Panc1 (cell line): ENCODE data around the gene TTC17. TPM values are rescaled to one million over a fixed set of nuclear protein-coding genes. Genes with fewer than 3 reads are reported as not detected.

ENCODE experiments used
- ATAC-seq: fragments of 200-7000 bp; cut with Tn5 transposase; 2 replicates; pipeline ENCODE4 v1.9.1; 2020; ENCODE audit warnings: mild to moderate bottlenecking, moderate library complexity
- BruUV-seq: library from RNA; stranded (reverse); fragments of 400-500 nt; replicated peaks from 2 replicates; lab custom pipeline; 2021; lab: Mats Ljungman, UMichigan
- CTCF ChIA-PET: fragments of 300-600 bp; sonication (Branson Sonifier 250); formaldehyde crosslinking; loops from one replicate; lab custom pipeline; 2022; ENCODE audit warnings: antibody characterized with exemption; lab: Charles Lee
- POLR2A ChIA-PET: fragments of 300-600 bp; sonication (Branson Sonifier 250); formaldehyde crosslinking; loops from one replicate; lab custom pipeline; 2022; ENCODE audit warnings: antibody characterized with exemption; lab: Charles Lee
- DNase-seq: peaks from one replicate; pipeline ENCODE4 v3.0.0-alpha.2; 2010; ENCODE audit warnings: low read depth, low spot score
- H3K27ac ChIP-seq: 2 replicates; pipeline ENCODE4 v1.5.1; 2011; ENCODE audit warnings: mild to moderate bottlenecking, low read length, inconsistent platforms
- H3K27me3 ChIP-seq: fragments of 200-500 bp; sonication (Bioruptor generic); 2 replicates; pipeline ENCODE4 v1.6.0; 2014; ENCODE audit warnings: low read length, inconsistent platforms; ENCODE audit not compliant: control insufficient read depth, insufficient read depth
- H3K36me3 ChIP-seq: fragments of 200-500 bp; sonication (Bioruptor generic); 2 replicates; pipeline ENCODE4 v1.5.1; 2014; ENCODE audit warnings: inconsistent platforms, mild to moderate bottlenecking, low read length, moderate library complexity; ENCODE audit not compliant: control insufficient read depth, insufficient read depth
- H3K4me1 ChIP-seq: 2 replicates; pipeline ENCODE4 v1.5.1; 2011; ENCODE audit warnings: inconsistent platforms, mild to moderate bottlenecking, low read length, moderate library complexity; ENCODE audit not compliant: control insufficient read depth, insufficient read depth
- H3K4me3 ChIP-seq, 2 experiments: 2 replicates each; pipeline ENCODE4 v1.5.1; 2011 to 2012; ENCODE audit warnings: low read depth in 2 of 2, low read length in 2 of 2, mild to moderate bottlenecking in 2 of 2, inconsistent platforms in 1 of 2, moderate library complexity in 1 of 2
- H3K9me3 ChIP-seq: fragments of 200-500 bp; sonication (Bioruptor generic); 2 replicates; pipeline ENCODE4 v1.5.1; 2014; ENCODE audit warnings: low read depth, mild to moderate bottlenecking, inconsistent platforms, low read length, moderate library complexity; ENCODE audit not compliant: control insufficient read depth, insufficient read depth
- POLR2AphosphoS5 ChIP-seq: IDR thresholded peaks from 2 replicates; pipeline ENCODE4 v1.6.1; 2012; ENCODE audit warnings: mild to moderate bottlenecking, low read depth, low read length, moderate library complexity
- SIN3A ChIP-seq: IDR thresholded peaks from 2 replicates; pipeline ENCODE4 v1.6.1; 2012; ENCODE audit warnings: low read depth, mild to moderate bottlenecking, low read length, moderate library complexity, borderline replicate concordance; ENCODE audit not compliant: insufficient read depth
- TCF7L2 ChIP-seq: IDR thresholded peaks from 2 replicates; pipeline ENCODE4 v1.6.1; 2011; ENCODE audit warnings: mild to moderate bottlenecking, low read depth, low read length, inconsistent platforms
- in situ Hi-C: cut with HindIII; loops from 2 replicates; pipeline ENCODE4 v1.10.0; 2016; ENCODE audit warnings: low sequenced_read_pairs, low pct_unique_long_range_greater_than_20kb
- intact Hi-C: fragments of 100-400 bp; cut with micrococcal nuclease; formaldehyde crosslinking; loops from one replicate; pipeline ENCODE4 v1.10.0; 2022; ENCODE audit not compliant: unreplicated experiment
- total RNA-seq: library from RNA; stranded (reverse); gene quantifications from one replicate; pipeline ENCODE4 v1.2.1, GENCODE V29; 2021; ENCODE audit not compliant: unreplicated experiment
- TF ChIP-seq, protein P1 (sequence below), 2 experiments: IDR thresholded peaks; 2 replicates each; pipeline ENCODE4 v1.6.1; 2011 to 2012; ENCODE audit warnings: low read depth in 2 of 2, control low read depth in 1 of 2, low read length in 1 of 2, mild to moderate bottlenecking in 1 of 2, moderate library complexity in 1 of 2; ENCODE audit not compliant: insufficient read depth in 1 of 2
- TF ChIP-seq, protein P2 (sequence below): fragments of 450-650 bp; IDR thresholded peaks from 2 replicates; pipeline ENCODE4 v1.5.1; 2017; ENCODE audit warnings: mild to moderate bottlenecking

The TTC17 gene
- total RNA-seq, 1 experiment from 2014 or later: 54.2 TPM

DNA sequence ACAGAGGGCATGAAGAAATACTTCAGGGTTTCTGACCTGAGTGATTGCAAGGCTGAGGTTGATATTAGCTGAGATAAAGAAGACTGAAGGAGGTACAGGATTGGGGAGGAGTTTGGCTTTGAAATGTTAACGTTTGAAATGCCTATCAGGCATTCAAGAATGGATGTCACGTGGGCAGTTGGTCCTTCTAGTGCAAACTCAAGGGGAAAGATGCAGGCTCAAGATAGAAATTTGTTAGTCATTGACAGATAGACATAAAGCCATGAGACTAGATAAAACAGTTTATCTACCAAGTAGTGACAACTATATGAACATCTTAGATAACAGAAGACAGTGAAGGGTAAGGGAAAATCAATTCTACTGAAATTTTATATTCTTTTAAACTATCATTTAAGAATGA is 23.1 kb downstream of the TTC17 start:
- Histone ChIP-seq H3K4me1 (no peaks in the 10 kb centered on the region), H3K36me3 (peaks cover 10% of the 10 kb centered on the region; the same call in 1 of the 2 replicates), H3K27ac (no peak overlapping the region), H3K4me3 (no peak overlapping the region), H3K9me3 (no peaks in the 10 kb centered on the region), H3K27me3 (no peaks in the 10 kb centered on the region)
- CTCF ChIA-PET: no interaction called here
- TF ChIP-seq SIN3A: no peak
- no peak for TF ChIP-seq TCF7L2
- TF ChIP-seq POLR2AphosphoS5: no peak
- TF ChIP-seq, protein P1, sequence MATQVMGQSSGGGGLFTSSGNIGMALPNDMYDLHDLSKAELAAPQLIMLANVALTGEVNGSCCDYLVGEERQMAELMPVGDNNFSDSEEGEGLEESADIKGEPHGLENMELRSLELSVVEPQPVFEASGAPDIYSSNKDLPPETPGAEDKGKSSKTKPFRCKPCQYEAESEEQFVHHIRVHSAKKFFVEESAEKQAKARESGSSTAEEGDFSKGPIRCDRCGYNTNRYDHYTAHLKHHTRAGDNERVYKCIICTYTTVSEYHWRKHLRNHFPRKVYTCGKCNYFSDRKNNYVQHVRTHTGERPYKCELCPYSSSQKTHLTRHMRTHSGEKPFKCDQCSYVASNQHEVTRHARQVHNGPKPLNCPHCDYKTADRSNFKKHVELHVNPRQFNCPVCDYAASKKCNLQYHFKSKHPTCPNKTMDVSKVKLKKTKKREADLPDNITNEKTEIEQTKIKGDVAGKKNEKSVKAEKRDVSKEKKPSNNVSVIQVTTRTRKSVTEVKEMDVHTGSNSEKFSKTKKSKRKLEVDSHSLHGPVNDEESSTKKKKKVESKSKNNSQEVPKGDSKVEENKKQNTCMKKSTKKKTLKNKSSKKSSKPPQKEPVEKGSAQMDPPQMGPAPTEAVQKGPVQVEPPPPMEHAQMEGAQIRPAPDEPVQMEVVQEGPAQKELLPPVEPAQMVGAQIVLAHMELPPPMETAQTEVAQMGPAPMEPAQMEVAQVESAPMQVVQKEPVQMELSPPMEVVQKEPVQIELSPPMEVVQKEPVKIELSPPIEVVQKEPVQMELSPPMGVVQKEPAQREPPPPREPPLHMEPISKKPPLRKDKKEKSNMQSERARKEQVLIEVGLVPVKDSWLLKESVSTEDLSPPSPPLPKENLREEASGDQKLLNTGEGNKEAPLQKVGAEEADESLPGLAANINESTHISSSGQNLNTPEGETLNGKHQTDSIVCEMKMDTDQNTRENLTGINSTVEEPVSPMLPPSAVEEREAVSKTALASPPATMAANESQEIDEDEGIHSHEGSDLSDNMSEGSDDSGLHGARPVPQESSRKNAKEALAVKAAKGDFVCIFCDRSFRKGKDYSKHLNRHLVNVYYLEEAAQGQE (IDR thresholded peaks at IDR 0.05; ENCODE audit: insufficient read depth in 1 of 2, low read depth in 2 of 2, low read length in 1 of 2): no peak
- TF ChIP-seq, protein P2, sequence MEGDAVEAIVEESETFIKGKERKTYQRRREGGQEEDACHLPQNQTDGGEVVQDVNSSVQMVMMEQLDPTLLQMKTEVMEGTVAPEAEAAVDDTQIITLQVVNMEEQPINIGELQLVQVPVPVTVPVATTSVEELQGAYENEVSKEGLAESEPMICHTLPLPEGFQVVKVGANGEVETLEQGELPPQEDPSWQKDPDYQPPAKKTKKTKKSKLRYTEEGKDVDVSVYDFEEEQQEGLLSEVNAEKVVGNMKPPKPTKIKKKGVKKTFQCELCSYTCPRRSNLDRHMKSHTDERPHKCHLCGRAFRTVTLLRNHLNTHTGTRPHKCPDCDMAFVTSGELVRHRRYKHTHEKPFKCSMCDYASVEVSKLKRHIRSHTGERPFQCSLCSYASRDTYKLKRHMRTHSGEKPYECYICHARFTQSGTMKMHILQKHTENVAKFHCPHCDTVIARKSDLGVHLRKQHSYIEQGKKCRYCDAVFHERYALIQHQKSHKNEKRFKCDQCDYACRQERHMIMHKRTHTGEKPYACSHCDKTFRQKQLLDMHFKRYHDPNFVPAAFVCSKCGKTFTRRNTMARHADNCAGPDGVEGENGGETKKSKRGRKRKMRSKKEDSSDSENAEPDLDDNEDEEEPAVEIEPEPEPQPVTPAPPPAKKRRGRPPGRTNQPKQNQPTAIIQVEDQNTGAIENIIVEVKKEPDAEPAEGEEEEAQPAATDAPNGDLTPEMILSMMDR: no peak
- POLR2A ChIA-PET: no interaction called here
- DNase-seq (no peak), ATAC-seq (no peak)
- TSS peak; percentile 13 for BruUV-seq
- in situ Hi-C loops: no loop called here
- intact Hi-C loops: no loop called here

DNA sequence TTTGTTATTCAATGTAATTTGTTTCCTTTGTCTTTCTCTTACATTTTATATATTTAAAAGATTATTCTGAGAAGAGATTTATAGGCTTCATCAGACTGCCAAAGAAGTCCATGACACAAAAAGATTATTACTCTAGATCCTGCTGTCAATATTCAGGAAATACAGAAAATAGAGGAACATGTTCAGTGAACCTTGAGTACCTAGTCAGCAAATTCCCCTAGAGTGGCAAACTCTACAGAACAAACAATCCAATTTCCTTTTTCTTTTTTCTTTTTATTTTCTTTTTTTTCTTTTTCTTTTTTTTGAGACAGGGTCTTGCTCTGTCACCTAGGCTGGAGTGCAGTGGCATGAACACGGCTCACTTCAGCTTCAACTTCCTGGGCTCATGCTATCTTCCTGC is 23.9 kb downstream of the TTC17 start:
- peaks cover 10% of the 10 kb centered on the region; the same call in 1 of the 2 replicates for H3K36me3 ChIP-seq
- ATAC-seq: no peak
- POLR2A ChIA-PET: no interaction called here

More for the DNA sequence above, 23.9 kb downstream of the TTC17 start:
- no peaks in the 10 kb centered on the region for H3K27me3 ChIP-seq
- no TSS peak for BruUV-seq
- H3K9me3 ChIP-seq: no peaks in the 10 kb centered on the region
- DNase-seq: no peak
- in situ Hi-C loops: no loop called here
- intact Hi-C loops: no loop called here
- no peaks in the 10 kb centered on the region for H3K4me1 ChIP-seq
- CTCF ChIA-PET: no interaction called here
- H3K4me3 ChIP-seq: no peak overlapping the region
- no peak overlapping the region for H3K27ac ChIP-seq
- TF ChIP-seq TCF7L2 (no peak), SIN3A (no peak), POLR2AphosphoS5 (no peak)
- TF ChIP-seq, protein P1 (IDR thresholded peaks at IDR 0.05; ENCODE audit: insufficient read depth in 1 of 2, low read depth in 2 of 2, low read length in 1 of 2): no peak
- TF ChIP-seq, protein P2: no peak
